Osteocyte (in vitro differentiated cells): Measurements from ENCODE around the gene TRIP12. TPM values are rescaled to one million over a fixed set of nuclear protein-coding genes. Genes with fewer than 3 reads are reported as not detected.
"Not testable (repeated sequence)": the region's sequence is repeated elsewhere in the genome, so short reads cannot be mapped to it uniquely, and the experiment has no call there.

ENCODE experiments used
- DNase-seq: peaks from one replicate; pipeline ENCODE4 v3.0.0; 2021; ENCODE audit warnings: mixed read lengths; ENCODE audit not compliant: unreplicated experiment; ENCODE audit errors: extremely low spot score
- H3K27ac Mint-ChIP-seq: one replicate; pipeline ENCODE4 v1.8.0; 2021; ENCODE audit warnings: mild to moderate bottlenecking, mixed read lengths; ENCODE audit not compliant: unreplicated experiment
- H3K27me3 Mint-ChIP-seq: one replicate; pipeline ENCODE4 v1.8.0; 2021; ENCODE audit warnings: mixed read lengths; ENCODE audit not compliant: unreplicated experiment
- H3K36me3 Mint-ChIP-seq: one replicate; pipeline ENCODE4 v1.8.0; 2021; ENCODE audit warnings: mixed read lengths; ENCODE audit not compliant: unreplicated experiment
- H3K4me1 Mint-ChIP-seq: one replicate; pipeline ENCODE4 v1.8.0; 2021; ENCODE audit warnings: mixed read lengths; ENCODE audit not compliant: unreplicated experiment
- H3K4me3 Mint-ChIP-seq: one replicate; pipeline ENCODE4 v1.8.0; 2021; ENCODE audit warnings: mild to moderate bottlenecking, moderate library complexity, mixed read lengths; ENCODE audit not compliant: unreplicated experiment
- H3K9me3 Mint-ChIP-seq: one replicate; pipeline ENCODE4 v1.8.0; 2021; ENCODE audit warnings: mixed read lengths; ENCODE audit not compliant: unreplicated experiment
- total RNA-seq: library from RNA; stranded (reverse); gene quantifications from 2 replicates; pipeline ENCODE4 v1.2.1, GENCODE V29; 2021
- TF ChIP-seq, protein P1 (sequence below): fragments of 200-600 bp; sonication (generic); IDR thresholded peaks from 2 replicates; pipeline ENCODE4 v1.5.0; 2021; ENCODE audit warnings: antibody characterized with exemption, mild to moderate bottlenecking, moderate library complexity

The TRIP12 gene
- total RNA-seq, 1 donor from 2014 or later, result 272 TPM

GRCh38 chr2:229910147-229910831 is 11.5 kb downstream of the TRIP12 start:
- peaks cover 18% of the 10 kb centered on the region for H3K36me3 Mint-ChIP-seq
- H3K4me3 Mint-ChIP-seq, result no peak overlapping the region
- no peaks in the 10 kb centered on the region for H3K9me3 Mint-ChIP-seq
- DNase-seq, result no peak
- TF ChIP-seq, protein P1, sequence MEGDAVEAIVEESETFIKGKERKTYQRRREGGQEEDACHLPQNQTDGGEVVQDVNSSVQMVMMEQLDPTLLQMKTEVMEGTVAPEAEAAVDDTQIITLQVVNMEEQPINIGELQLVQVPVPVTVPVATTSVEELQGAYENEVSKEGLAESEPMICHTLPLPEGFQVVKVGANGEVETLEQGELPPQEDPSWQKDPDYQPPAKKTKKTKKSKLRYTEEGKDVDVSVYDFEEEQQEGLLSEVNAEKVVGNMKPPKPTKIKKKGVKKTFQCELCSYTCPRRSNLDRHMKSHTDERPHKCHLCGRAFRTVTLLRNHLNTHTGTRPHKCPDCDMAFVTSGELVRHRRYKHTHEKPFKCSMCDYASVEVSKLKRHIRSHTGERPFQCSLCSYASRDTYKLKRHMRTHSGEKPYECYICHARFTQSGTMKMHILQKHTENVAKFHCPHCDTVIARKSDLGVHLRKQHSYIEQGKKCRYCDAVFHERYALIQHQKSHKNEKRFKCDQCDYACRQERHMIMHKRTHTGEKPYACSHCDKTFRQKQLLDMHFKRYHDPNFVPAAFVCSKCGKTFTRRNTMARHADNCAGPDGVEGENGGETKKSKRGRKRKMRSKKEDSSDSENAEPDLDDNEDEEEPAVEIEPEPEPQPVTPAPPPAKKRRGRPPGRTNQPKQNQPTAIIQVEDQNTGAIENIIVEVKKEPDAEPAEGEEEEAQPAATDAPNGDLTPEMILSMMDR, result no peak
- no peaks in the 10 kb centered on the region for H3K27me3 Mint-ChIP-seq
- peak overlapping the region; percentile 60 for H3K27ac Mint-ChIP-seq
- H3K4me1 Mint-ChIP-seq, result peaks cover 44% of the 10 kb centered on the region

GRCh38 chr2:229909090-229909489 is 12.7 kb downstream of the TRIP12 start:
- Mint-ChIP-seq H3K4me3 (no peak overlapping the region), H3K4me1 (peaks cover 38% of the 10 kb centered on the region), H3K36me3 (peaks cover 19% of the 10 kb centered on the region), H3K27me3 (no peaks in the 10 kb centered on the region), H3K27ac (no peak overlapping the region), H3K9me3 (no peaks in the 10 kb centered on the region)
- no peak for DNase-seq
- TF ChIP-seq, protein P1, result no peak

- Mint-ChIP-seq H3K9me3 (no peaks in the 10 kb centered on the region), H3K4me3 (no peak overlapping the region), H3K27ac (no peak overlapping the region), H3K4me1 (peaks cover 33% of the 10 kb centered on the region), H3K36me3 (peaks cover 20% of the 10 kb centered on the region), H3K27me3 (no peaks in the 10 kb centered on the region)
- TF ChIP-seq, protein P1, result no peak
- no peak for DNase-seq
Observed at GRCh38 chr2:229905601-229906000, 16.2 kb downstream of the TRIP12 start.

DNA sequence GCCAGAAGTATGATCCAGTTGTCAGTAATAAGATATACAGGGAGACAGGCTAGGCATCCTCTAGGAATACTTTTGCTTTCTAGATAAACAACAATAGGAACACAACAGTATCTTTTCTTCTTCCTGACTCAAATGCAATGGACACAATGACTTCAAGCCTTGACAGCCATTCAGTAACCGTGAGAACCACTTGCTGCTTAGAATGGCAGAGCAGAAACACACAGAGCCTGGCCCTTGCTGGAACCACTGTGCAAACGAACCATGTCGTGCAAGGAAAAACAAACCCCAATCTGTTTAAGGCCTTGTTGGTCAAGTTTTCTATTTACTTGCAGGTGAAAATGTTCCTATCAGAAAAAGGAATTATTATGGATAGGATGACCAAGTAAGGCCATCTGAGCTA is 18.8 kb downstream of the TRIP12 start:
- no peak for DNase-seq
- TF ChIP-seq, protein P1, result no peak
- no peak overlapping the region for H3K4me3 Mint-ChIP-seq

DNA sequence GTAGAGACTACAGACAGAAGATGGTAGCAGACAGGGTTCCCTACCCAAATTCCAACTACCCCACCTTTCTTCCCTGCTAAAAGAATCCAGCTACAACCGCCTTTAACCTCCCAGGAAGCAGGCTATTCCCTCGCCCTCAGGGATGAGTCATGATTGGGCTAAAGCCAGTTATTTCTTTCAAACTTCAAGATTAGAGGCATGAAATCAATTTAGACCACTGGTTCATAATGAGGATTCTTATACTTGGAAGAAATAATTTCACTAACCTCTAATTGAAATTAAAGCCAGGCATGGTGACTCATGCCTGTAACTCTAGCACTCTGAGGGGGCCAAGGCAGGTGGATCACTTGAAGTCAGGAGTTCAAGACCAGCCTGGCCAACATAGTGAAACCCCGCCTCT is 20.0 kb downstream of the TRIP12 start:
- peaks cover 30% of the 10 kb centered on the region for H3K4me1 Mint-ChIP-seq
- DNase-seq, result no peak
- H3K9me3 Mint-ChIP-seq, result no peaks in the 10 kb centered on the region
- H3K36me3 Mint-ChIP-seq, result peaks cover 13% of the 10 kb centered on the region
- peak overlapping the region; percentile 79 for H3K27ac Mint-ChIP-seq
- no peak overlapping the region for H3K4me3 Mint-ChIP-seq
- H3K27me3 Mint-ChIP-seq, result no peaks in the 10 kb centered on the region
- TF ChIP-seq, protein P1, result no peak

More for the DNA sequence above, 18.8 kb downstream of the TRIP12 start:
- Mint-ChIP-seq H3K4me1 (peaks cover 33% of the 10 kb centered on the region), H3K9me3 (no peaks in the 10 kb centered on the region), H3K27me3 (no peaks in the 10 kb centered on the region), H3K27ac (no peak overlapping the region), H3K36me3 (peaks cover 20% of the 10 kb centered on the region)

- not testable (repeated sequence) for DNase-seq, H3K27me3 Mint-ChIP-seq, H3K4me3 Mint-ChIP-seq, H3K9me3 Mint-ChIP-seq, H3K27ac Mint-ChIP-seq
- Mint-ChIP-seq H3K36me3 (peaks cover 12% of the 10 kb centered on the region), H3K4me1 (peaks cover 32% of the 10 kb centered on the region)
Observed at GRCh38 chr2:229900514-229900913, 21.3 kb downstream of the TRIP12 start.
